Fibroblast of skin of back (primary cell): ENCODE results near the gene LCP2.
A peak's percentile ranks its signal among the peaks of the same experiment; 100 is the strongest.

Experiments used
- DNase-seq: peaks from one replicate; pipeline ENCODE4 v3.0.0-alpha.2; 2013

LCP2 gene

GRCh38 chr5:170211575-170212334 is 85.8 kb downstream of the LCP2 start:
- DNase-seq: no peak

DNA sequence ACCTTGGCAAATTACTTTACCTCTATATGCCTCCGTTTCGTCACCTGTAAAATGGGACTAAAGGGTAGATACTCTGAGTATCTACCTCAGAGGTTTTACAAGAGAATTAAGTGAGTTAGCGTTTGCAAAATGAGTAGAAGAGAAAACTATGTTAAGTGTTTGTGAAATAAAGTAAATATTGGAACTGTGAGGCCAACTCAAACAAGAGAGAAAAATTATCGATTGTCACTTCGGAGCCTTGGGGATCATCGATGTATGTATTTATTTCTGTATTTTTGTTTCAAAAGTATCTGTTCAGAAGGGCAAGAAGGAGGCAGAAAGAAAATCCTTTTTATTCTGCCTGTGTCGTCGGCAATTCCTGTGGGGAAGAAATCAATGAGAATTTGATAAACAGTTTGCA is 90.6 kb downstream of the LCP2 start:
- DNase-seq: no peak

- DNase-seq: no peak
Measured at GRCh38 chr5:170206216-170206615, 91.4 kb downstream of the LCP2 start.

GRCh38 chr5:170204202-170204601 is 93.4 kb downstream of the LCP2 start:
- peak; percentile 35 for DNase-seq

DNA sequence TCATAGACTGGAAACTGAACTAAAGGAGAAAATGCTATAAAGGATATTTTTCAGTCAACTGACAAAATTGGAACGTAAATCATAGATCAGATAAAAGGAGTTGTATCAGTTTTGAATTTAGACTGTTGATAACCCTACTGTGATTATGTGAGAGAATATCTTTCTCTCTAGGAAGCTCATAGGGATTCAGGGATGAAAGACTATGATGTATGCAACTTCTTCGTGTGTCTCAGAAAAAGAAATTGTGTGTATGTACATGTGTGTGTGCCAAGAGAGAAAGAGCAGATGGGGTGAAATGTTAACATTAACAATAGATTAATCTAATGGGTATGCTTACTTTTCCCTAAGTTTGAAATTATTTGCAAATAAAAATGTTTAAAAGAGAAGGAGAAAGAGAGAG is 95.5 kb downstream of the LCP2 start:
- no peak for DNase-seq

DNA sequence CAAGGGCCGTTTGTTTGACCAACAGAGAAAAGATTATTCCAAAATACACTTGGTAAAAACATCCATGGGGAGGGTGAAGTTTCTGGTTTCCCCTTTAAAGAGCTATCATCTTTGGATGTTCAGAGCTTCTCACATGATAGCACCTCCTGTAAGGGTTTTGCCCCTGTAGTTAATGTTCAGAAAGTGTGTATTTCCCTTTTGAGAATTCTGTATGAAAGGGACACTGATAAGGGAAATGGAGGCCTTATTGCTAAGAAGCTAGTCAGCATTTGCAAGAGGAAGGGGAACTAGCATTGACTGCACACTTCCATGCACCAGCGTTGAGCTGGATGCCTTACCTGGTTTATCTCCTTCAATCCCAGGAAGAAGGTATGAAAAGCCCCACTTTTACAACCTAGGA is 96.3 kb downstream of the LCP2 start:
- DNase-seq: no peak

DNA sequence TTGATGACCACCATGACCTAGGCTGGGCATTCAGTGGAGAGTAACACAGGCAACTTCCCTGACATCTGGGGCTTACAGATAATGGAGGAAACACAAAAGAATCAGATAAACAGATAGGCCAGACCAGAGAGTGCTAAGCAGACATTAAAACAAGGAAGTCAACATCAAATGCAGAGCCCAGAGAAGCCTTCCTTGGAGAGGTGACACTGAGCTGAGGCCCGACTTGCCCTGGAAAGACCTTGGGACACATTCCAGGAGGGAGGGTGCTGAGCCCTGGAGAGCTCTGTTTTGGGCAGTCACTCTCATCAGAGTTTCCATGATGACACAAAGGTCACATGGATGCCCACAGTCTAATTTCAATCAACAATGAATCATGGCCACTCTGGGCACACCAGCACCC is 96.7 kb downstream of the LCP2 start:
- no peak for DNase-seq
